Epithelial cell of proximal tubule (primary cell): ENCODE data around the gene EMID1. TPM values are rescaled to one million over a fixed set of nuclear protein-coding genes. Genes with fewer than 3 reads are reported as not detected.

ENCODE experiments used
- DNase-seq: peaks from one replicate; pipeline ENCODE4 v3.0.0-alpha.2; 2011; ENCODE audit warnings: low read depth
- H3K4me3 ChIP-seq: 2 replicates; pipeline ENCODE4 v1.5.1; 2011; ENCODE audit warnings: low read depth, mild to moderate bottlenecking, low read length
- CTCF ChIP-seq: conservative IDR thresholded peaks from 2 replicates; pipeline ENCODE4 v1.5.1; 2012; ENCODE audit warnings: low read depth, mild to moderate bottlenecking, low read length
- total RNA-seq: library from RNA; depleted of rRNA; stranded (reverse); fragments of >200 nt; gene quantifications from 2 replicates; pipeline ENCODE4 v1.2.3, GENCODE V29; 2015

The EMID1 gene
- total RNA-seq, 1 donor from 2014 or later = 0.17 TPM

DNA sequence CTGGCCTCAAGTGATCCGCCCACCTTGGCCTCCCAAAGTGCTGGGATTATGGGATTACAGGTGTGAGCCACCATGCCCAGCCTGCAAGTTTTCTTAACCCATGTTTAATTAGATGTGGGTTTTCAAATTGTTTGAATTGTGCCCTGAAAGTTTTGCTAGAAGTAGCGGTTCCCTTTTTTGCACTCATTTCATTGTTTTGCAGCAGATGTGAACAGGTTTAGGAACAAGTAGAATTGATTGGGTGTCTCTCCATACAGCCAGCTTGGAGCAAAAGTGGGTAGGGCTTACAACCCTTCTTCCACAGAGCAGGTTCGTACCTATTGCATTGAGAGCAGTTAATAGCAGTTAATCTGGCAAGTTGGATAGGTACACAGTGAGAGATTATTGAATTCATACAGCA, 78.5 kb downstream of the EMID1 start:
- DNase-seq = no peak
- H3K4me3 ChIP-seq = no peak overlapping the region
- no peak for TF ChIP-seq CTCF

- no peak for DNase-seq
- no peak for TF ChIP-seq CTCF
- no peak overlapping the region for H3K4me3 ChIP-seq
These were observed 83.1 kb downstream of the EMID1 start for GRCh38 chr22:29288837-29289236.

DNA sequence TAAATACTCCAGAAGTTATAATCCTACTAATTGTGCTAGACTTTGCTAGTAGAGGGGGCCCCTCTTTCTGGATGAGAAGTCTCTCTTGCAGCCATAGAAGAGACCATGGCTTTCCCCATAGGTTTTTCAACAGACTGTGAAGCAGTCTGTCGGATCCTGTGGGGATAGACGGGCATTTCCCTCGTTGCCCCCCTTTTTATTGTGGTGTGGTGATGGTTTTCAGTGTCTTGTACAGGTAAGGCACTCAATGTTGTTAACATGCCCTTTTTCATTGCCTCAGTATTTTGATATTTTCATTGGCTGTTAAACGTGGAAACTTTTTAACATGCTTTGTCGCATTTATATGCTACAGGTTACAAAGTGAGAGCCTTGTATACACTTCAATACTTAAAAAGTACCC, 84.4 kb downstream of the EMID1 start:
- no peak overlapping the region for H3K4me3 ChIP-seq
- DNase-seq = no peak
- TF ChIP-seq CTCF = no peak

DNA sequence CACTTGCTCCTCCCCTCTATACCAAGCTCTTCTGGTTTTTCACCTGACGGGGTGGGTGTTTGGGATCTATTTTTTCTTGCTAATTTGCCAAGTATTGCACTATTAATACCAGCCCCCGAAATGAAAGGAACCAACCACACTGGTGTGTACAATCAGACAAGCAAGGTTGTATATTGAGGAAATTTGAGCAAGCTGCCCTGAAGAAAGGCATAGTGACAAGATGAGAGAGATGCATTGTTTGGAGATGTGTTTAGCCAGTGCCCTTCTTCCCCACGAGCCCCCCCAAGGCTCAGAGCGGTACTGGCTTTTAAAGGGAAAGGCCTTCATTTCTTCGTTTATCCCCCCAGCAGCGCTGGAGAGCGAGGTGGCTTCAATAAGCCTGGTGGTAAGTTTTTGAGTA, 85.5 kb downstream of the EMID1 start:
- no peak for DNase-seq
- TF ChIP-seq CTCF = no peak
- no peak overlapping the region for H3K4me3 ChIP-seq

- no peak overlapping the region for H3K4me3 ChIP-seq
- no peak for DNase-seq
- TF ChIP-seq CTCF = no peak
These were observed 86.7 kb downstream of the EMID1 start for GRCh38 chr22:29292379-29292778.

DNA sequence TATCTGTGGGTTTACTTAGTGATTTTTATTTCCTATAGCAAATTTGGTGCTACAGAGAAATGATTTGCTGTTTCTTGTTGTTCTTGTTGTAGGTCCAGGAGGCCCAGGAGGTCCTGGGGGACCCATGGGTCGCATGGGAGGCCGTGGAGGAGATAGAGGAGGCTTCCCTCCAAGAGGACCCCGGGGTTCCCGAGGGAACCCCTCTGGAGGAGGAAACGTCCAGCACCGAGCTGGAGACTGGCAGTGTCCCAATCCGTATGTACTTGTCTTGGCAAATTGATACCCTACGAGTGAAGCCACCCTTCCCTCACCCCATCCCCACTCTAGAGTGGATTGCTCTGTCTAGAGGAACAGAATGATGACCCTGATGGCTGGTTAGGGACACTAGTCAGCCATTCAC, 92.9 kb downstream of the EMID1 start:
- H3K4me3 ChIP-seq = no peak overlapping the region
- DNase-seq = no peak
- TF ChIP-seq CTCF = no peak

DNA sequence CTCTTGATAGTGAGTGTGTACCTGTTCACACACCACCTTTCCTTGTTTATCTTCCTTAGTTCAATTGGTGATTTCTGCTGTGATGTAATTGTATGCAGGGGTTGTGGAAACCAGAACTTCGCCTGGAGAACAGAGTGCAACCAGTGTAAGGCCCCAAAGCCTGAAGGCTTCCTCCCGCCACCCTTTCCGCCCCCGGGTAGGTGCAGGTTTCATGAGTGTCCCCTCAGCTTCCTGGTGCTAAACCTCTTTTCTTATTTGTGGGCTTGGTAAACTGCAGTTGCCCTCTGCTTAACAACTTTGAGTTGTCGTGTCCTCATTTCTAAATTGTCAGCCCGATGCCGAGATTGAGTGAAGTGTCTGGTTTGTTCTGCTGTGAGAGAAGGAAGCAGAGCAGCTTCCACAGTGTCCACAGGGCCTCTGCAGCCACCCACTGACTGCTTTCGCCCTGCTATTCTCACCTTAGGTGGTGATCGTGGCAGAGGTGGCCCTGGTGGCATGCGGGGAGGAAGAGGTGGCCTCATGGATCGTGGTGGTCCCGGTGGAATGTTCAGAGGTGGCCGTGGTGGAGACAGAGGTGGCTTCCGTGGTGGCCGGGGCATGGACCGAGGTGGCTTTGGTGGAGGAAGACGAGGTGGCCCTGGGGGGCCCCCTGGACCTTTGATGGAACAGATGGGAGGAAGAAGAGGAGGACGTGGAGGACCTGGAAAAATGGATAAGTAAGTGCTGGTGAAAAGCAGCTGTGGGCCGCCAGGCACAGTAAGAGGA, 93.6 kb downstream of the EMID1 start:
- no peak for DNase-seq
- H3K4me3 ChIP-seq = no peak overlapping the region
- TF ChIP-seq CTCF = no peak
